ENCODE results near the gene MID1. TPM values are rescaled to one million over a fixed set of nuclear protein-coding genes. Genes with fewer than 3 reads are reported as not detected.

MID1 gene
- total RNA-seq, 1 donor from 2014 or later = 48.1 TPM

DNA sequence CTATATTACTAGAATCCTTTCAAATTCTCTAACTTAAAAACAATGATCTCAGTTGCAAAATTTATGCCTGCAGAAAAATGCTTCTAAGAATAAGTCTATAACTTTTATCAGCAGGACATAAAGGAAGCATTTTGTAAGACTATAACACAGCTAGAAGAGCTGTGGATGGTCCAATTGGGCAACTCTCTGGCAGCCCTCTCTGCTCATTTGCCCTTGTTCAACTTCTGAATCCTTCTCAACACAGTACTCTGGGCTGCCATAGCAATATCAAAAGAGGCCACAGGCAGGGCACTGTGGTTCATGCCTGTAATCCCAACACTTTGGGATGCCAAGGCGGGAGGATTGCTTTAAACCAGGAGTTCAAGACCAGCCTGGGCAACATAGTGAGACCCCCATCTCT, 88.5 kb downstream of the MID1 start:
- H3K27me3 Mint-ChIP-seq (ENCODE audit: low read depth) = no peaks in the 10 kb centered on the region
- no peak overlapping the region for H3K4me3 Mint-ChIP-seq
- DNase-seq (ENCODE audit: low read depth, low spot score) = no peak
- peaks cover 5% of the 10 kb centered on the region for H3K4me1 Mint-ChIP-seq
- H3K36me3 Mint-ChIP-seq (ENCODE audit: low read depth) = peaks cover 2% of the 10 kb centered on the region
- H3K9me3 Mint-ChIP-seq = peaks cover 2% of the 10 kb centered on the region
- H3K27ac Mint-ChIP-seq (ENCODE audit: unreplicated experiment) = no peak overlapping the region
- TF ChIP-seq, protein P1, sequence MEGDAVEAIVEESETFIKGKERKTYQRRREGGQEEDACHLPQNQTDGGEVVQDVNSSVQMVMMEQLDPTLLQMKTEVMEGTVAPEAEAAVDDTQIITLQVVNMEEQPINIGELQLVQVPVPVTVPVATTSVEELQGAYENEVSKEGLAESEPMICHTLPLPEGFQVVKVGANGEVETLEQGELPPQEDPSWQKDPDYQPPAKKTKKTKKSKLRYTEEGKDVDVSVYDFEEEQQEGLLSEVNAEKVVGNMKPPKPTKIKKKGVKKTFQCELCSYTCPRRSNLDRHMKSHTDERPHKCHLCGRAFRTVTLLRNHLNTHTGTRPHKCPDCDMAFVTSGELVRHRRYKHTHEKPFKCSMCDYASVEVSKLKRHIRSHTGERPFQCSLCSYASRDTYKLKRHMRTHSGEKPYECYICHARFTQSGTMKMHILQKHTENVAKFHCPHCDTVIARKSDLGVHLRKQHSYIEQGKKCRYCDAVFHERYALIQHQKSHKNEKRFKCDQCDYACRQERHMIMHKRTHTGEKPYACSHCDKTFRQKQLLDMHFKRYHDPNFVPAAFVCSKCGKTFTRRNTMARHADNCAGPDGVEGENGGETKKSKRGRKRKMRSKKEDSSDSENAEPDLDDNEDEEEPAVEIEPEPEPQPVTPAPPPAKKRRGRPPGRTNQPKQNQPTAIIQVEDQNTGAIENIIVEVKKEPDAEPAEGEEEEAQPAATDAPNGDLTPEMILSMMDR (conservative IDR thresholded peaks at IDR 0.05) = no peak

- DNase-seq (ENCODE audit: low read depth, low spot score) = no peak
- TF ChIP-seq, protein P1 (conservative IDR thresholded peaks at IDR 0.05) = no peak
- Mint-ChIP-seq H3K27me3 (ENCODE audit: low read depth) (no peaks in the 10 kb centered on the region), H3K27ac (ENCODE audit: unreplicated experiment) (no peak overlapping the region), H3K4me3 (no peak overlapping the region), H3K9me3 (peaks cover 2% of the 10 kb centered on the region), H3K4me1 (peaks cover 4% of the 10 kb centered on the region), H3K36me3 (ENCODE audit: low read depth) (peaks cover 5% of the 10 kb centered on the region)
Observed at GRCh38 chrX:10529344-10529743, 91.0 kb downstream of the MID1 start.

DNA sequence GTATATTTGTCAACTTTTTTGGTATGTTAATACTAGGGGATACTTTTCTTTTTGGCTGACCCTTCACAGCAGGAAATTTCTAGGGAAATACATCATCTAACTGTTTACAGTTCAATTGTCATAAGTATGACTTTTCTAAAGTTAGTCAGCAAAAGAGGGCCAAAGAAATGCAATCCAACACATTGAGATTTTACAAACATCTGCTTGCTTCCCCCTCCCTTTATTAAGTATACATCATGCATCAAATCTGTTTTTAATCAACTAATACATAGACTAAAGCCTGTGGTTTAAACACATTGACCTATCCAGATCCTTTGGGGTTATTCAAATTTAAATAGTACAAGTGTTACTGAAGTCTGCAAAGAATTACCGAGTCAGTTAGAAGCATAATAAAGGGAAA, 93.9 kb downstream of the MID1 start:
- H3K27me3 Mint-ChIP-seq (ENCODE audit: low read depth) = no peaks in the 10 kb centered on the region
- peaks cover 2% of the 10 kb centered on the region for H3K9me3 Mint-ChIP-seq
- H3K4me3 Mint-ChIP-seq = no peak overlapping the region
- peaks cover 11% of the 10 kb centered on the region for H3K36me3 Mint-ChIP-seq (ENCODE audit: low read depth)
- no peak overlapping the region for H3K27ac Mint-ChIP-seq (ENCODE audit: unreplicated experiment)
- H3K4me1 Mint-ChIP-seq = peaks cover 9% of the 10 kb centered on the region
- TF ChIP-seq, protein P1 (conservative IDR thresholded peaks at IDR 0.05) = no peak
- DNase-seq (ENCODE audit: low read depth, low spot score) = no peak

DNA sequence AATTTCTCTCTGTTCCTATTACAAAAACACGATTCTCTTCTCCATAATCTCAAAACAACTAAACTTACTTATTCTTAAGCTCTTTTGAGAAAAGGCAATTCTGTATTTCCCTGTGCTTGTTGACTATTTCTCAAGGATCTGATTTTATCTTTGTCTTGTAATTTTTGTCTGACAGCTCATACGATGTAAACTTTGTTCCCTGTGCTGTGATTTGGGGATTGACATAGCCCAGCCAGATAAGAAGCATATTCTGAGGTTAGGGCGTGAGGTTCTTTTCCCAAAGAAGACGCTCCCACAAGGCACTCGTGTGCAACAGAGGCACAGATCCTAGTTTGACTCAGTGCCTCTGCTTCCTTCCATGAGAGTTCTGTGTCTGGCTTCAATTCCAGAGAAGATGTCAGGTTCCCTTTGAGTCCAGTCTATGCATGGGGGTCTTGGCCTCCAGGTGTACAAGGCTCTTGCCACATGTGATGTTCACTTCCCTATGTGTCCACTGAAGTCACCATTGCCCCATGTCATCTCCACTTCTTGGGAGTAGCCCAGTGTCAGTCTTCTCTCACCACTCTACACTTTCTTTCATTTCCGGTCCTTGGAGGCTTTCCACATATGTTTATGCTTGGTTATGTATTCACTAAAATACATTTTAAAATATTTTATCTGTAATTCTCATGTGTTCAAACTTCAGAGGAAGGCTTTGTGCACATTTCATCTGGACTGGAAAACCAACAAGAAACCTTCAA, 94.8 kb downstream of the MID1 start:
- TF ChIP-seq, protein P1 (conservative IDR thresholded peaks at IDR 0.05) = no peak
- Mint-ChIP-seq H3K27me3 (ENCODE audit: low read depth) (no peaks in the 10 kb centered on the region), H3K9me3 (peaks cover 7% of the 10 kb centered on the region), H3K4me1 (peaks cover 9% of the 10 kb centered on the region), H3K4me3 (no peak overlapping the region), H3K27ac (ENCODE audit: unreplicated experiment) (no peak overlapping the region), H3K36me3 (ENCODE audit: low read depth) (peaks cover 18% of the 10 kb centered on the region)
- DNase-seq (ENCODE audit: low read depth, low spot score) = no peak

DNA sequence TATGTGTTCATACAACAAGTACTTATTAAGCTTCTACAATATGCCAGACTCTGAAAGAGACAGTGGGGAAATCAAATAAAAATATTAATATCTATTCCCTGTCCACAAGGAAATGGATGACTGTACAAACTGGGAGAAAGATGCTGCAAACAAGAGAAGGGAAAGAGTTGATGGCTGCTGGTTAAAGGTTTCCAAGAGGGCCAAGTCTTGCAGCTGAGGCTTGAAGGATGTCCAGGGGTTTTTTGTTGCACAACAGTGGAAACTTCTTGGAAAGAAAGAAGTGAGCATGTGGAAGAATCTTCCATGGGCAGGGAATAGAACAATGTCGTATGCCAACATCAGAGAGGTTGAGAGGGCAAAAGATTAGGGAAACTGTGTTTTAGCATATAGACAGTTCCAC, 95.8 kb downstream of the MID1 start:
- DNase-seq (ENCODE audit: low read depth, low spot score) = no peak
- Mint-ChIP-seq H3K4me1 (peaks cover 10% of the 10 kb centered on the region), H3K27me3 (ENCODE audit: low read depth) (no peaks in the 10 kb centered on the region), H3K36me3 (ENCODE audit: low read depth) (peaks cover 19% of the 10 kb centered on the region), H3K9me3 (peaks cover 8% of the 10 kb centered on the region), H3K27ac (ENCODE audit: unreplicated experiment) (no peak overlapping the region), H3K4me3 (no peak overlapping the region)
- TF ChIP-seq, protein P1 (conservative IDR thresholded peaks at IDR 0.05) = no peak

Data from neural crest cell (in vitro differentiated cells).